ENCODE data around the gene IVD.

- TF ChIP-seq CTCF (conservative IDR thresholded peaks at IDR 0.05; ENCODE audit: low read length) (no peak), EZH2phosphoT487 (IDR thresholded peaks at IDR 0.05; ENCODE audit: borderline replicate concordance) (no peak)
These were observed 6.6 kb downstream of the IVD start for GRCh38 chr15:40412095-40412759.
